ENCODE data around the gene PFDN6. TPM values are rescaled to one million over a fixed set of nuclear protein-coding genes. Genes with fewer than 3 reads are reported as not detected.

PFDN6 gene
- total and polyA plus RNA-seq, 2 of the 13 experiments (the other 11 are each of a cell fraction or from before 2014, with no cell fraction given), result 75.5 to 87.0 TPM

DNA sequence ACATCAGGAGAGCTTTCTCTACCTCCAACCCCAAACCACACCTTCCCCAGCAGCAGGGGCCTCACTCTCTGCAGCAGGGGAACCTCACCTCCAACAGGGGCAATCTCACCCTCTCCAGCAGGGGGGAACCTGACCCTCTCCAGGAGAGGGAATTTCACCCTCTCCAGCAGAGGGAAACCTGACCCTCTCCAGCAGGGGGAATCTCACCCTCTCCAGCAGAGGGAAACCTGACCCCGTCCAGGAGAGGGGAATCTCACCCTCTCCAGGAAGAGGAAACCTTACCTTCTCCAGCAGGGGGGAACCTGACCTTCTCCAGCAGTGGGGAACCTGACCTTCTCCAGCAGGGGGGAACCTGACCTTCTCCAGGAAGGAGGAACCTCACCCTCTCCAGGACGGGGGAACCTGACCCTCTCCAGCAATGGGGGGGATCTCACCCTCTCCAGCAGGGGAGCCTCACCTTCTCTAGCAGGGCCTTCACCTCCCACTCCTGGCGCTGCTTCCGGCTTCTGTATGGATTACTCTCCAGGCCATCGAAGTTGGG lies 9.4 kb upstream of the PFDN6 start (continued):
- TF ChIP-seq ATF7-NPFF (CRISPR knock-in tag; IDR thresholded peaks at IDR 0.05; ENCODE audit: low read depth) (0 out of 2 replicates have a peak, but pooled peaks have one; percentile 14), KDM4B (CRISPR knock-in tag; IDR thresholded peaks at IDR 0.05) (no peak), DNMT1 (CRISPR knock-in tag; IDR thresholded peaks at IDR 0.05) (no peak), NRL (CRISPR knock-in tag; IDR thresholded peaks at IDR 0.05; ENCODE audit: borderline replicate concordance) (no peak), NCOR1 (IDR thresholded peaks at IDR 0.05; ENCODE audit: borderline replicate concordance, low read length) (no peak), TBX3 (IDR thresholded peaks at IDR 0.05; ENCODE audit: borderline replicate concordance) (no peak), KDM6A (CRISPR knock-in tag; IDR thresholded peaks at IDR 0.05; ENCODE audit: low read depth) (0 out of 2 replicates have a peak, but pooled peaks have one; percentile 5), PLRG1 (conservative IDR thresholded peaks at IDR 0.05) (no peak), GFI1 (CRISPR knock-in tag; IDR thresholded peaks at IDR 0.05; ENCODE audit: borderline replicate concordance) (no peak), RXRB (CRISPR knock-in tag; IDR thresholded peaks at IDR 0.05; ENCODE audit: borderline replicate concordance) (peak; percentile 26; the same call in 1 of the 2 replicates)
- TF ChIP-seq, protein P1, sequence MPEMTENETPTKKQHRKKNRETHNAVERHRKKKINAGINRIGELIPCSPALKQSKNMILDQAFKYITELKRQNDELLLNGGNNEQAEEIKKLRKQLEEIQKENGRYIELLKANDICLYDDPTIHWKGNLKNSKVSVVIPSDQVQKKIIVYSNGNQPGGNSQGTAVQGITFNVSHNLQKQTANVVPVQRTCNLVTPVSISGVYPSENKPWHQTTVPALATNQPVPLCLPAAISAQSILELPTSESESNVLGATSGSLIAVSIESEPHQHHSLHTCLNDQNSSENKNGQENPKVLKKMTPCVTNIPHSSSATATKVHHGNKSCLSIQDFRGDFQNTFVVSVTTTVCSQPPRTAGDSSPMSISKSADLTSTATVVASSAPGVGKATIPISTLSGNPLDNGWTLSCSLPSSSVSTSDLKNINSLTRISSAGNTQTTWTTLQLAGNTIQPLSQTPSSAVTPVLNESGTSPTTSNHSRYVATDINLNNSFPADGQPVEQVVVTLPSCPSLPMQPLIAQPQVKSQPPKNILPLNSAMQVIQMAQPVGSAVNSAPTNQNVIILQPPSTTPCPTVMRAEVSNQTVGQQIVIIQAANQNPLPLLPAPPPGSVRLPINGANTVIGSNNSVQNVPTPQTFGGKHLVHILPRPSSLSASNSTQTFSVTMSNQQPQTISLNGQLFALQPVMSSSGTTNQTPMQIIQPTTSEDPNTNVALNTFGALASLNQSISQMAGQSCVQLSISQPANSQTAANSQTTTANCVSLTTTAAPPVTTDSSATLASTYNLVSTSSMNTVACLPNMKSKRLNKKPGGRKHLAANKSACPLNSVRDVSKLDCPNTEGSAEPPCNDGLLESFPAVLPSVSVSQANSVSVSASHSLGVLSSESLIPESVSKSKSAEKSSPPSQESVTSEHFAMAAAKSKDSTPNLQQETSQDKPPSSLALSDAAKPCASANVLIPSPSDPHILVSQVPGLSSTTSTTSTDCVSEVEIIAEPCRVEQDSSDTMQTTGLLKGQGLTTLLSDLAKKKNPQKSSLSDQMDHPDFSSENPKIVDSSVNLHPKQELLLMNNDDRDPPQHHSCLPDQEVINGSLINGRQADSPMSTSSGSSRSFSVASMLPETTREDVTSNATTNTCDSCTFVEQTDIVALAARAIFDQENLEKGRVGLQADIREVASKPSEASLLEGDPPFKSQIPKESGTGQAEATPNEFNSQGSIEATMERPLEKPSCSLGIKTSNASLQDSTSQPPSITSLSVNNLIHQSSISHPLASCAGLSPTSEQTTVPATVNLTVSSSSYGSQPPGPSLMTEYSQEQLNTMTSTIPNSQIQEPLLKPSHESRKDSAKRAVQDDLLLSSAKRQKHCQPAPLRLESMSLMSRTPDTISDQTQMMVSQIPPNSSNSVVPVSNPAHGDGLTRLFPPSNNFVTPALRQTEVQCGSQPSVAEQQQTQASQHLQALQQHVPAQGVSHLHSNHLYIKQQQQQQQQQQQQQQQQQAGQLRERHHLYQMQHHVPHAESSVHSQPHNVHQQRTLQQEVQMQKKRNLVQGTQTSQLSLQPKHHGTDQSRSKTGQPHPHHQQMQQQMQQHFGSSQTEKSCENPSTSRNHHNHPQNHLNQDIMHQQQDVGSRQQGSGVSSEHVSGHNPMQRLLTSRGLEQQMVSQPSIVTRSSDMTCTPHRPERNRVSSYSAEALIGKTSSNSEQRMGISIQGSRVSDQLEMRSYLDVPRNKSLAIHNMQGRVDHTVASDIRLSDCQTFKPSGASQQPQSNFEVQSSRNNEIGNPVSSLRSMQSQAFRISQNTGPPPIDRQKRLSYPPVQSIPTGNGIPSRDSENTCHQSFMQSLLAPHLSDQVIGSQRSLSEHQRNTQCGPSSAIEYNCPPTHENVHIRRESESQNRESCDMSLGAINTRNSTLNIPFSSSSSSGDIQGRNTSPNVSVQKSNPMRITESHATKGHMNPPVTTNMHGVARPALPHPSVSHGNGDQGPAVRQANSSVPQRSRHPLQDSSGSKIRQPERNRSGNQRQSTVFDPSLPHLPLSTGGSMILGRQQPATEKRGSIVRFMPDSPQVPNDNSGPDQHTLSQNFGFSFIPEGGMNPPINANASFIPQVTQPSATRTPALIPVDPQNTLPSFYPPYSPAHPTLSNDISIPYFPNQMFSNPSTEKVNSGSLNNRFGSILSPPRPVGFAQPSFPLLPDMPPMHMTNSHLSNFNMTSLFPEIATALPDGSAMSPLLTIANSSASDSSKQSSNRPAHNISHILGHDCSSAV (CRISPR knock-in tag; IDR thresholded peaks at IDR 0.05; ENCODE audit: borderline replicate concordance), result no peak
- TF ChIP-seq, protein P2, sequence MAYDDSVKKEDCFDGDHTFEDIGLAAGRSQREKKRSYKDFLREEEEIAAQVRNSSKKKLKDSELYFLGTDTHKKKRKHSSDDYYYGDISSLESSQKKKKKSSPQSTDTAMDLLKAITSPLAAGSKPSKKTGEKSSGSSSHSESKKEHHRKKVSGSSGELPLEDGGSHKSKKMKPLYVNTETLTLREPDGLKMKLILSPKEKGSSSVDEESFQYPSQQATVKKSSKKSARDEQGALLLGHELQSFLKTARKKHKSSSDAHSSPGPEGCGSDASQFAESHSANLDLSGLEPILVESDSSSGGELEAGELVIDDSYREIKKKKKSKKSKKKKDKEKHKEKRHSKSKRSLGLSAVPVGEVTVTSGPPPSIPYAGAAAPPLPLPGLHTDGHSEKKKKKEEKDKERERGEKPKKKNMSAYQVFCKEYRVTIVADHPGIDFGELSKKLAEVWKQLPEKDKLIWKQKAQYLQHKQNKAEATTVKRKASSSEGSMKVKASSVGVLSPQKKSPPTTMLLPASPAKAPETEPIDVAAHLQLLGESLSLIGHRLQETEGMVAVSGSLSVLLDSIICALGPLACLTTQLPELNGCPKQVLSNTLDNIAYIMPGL (CRISPR knock-in tag; IDR thresholded peaks at IDR 0.05; ENCODE audit: borderline replicate concordance in 1 of 2, low read depth in 1 of 2), result peak; percentile 91 to 92
- TF ChIP-seq, protein P3, sequence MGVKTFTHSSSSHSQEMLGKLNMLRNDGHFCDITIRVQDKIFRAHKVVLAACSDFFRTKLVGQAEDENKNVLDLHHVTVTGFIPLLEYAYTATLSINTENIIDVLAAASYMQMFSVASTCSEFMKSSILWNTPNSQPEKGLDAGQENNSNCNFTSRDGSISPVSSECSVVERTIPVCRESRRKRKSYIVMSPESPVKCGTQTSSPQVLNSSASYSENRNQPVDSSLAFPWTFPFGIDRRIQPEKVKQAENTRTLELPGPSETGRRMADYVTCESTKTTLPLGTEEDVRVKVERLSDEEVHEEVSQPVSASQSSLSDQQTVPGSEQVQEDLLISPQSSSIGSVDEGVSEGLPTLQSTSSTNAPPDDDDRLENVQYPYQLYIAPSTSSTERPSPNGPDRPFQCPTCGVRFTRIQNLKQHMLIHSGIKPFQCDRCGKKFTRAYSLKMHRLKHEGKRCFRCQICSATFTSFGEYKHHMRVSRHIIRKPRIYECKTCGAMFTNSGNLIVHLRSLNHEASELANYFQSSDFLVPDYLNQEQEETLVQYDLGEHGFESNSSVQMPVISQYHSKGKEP (CRISPR knock-in tag; IDR thresholded peaks at IDR 0.05), result no peak
- TF ChIP-seq, protein P4, sequence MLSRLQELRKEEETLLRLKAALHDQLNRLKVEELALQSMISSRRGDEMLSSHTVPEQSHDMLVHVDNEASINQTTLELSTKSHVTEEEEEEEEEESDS (CRISPR knock-in tag; IDR thresholded peaks at IDR 0.05; ENCODE audit: borderline replicate concordance), result no peak
- TF ChIP-seq, protein P5, sequence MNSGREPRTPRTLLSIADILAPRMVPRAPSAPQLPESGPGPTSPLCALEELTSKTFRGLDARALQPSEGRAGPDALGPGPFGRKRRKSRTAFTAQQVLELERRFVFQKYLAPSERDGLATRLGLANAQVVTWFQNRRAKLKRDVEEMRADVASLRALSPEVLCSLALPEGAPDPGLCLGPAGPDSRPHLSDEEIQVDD (CRISPR knock-in tag; IDR thresholded peaks at IDR 0.05; ENCODE audit: borderline replicate concordance), result no peak
